H9 (cell line): ENCODE results near the gene DAP3. TPM values are rescaled to one million over a fixed set of nuclear protein-coding genes. Genes with fewer than 3 reads are reported as not detected.
"Not testable (repeated sequence)": the region's sequence is repeated elsewhere in the genome, so short reads cannot be mapped to it uniquely, and the experiment has no call there.

ENCODE experiments used
- DNase-seq: peaks from one replicate; pipeline ENCODE4 v3.0.0-alpha.2; 2017
- H2AFZ ChIP-seq: one replicate; pipeline ENCODE4 v1.6.1; 2013; ENCODE audit warnings: mild to moderate bottlenecking, low read length, control low read depth, moderate library complexity
- H2AK5ac ChIP-seq: 2 replicates; pipeline ENCODE4 v1.6.1; 2013; ENCODE audit warnings: low read length, control low read depth, mixed read lengths; ENCODE audit not compliant: insufficient read length
- H2BK120ac ChIP-seq: one replicate; pipeline ENCODE4 v1.6.1; 2013; ENCODE audit warnings: low read depth, mild to moderate bottlenecking, low read length, control low read depth, inconsistent platforms; ENCODE audit not compliant: poor library complexity, severe bottlenecking
- H2BK12ac ChIP-seq: 2 replicates; pipeline ENCODE4 v1.6.1; 2013; ENCODE audit warnings: low read length, control low read depth, mixed read lengths, low read depth; ENCODE audit not compliant: insufficient read length
- H2BK15ac ChIP-seq: 2 replicates; pipeline ENCODE4 v1.6.1; 2013; ENCODE audit warnings: low read depth, low read length, control low read depth
- H2BK20ac ChIP-seq: one replicate; pipeline ENCODE4 v1.6.1; 2013; ENCODE audit warnings: low read depth, mild to moderate bottlenecking, low read length, control low read depth, inconsistent platforms; ENCODE audit not compliant: poor library complexity, severe bottlenecking
- H2BK5ac ChIP-seq: 2 replicates; pipeline ENCODE4 v1.6.1; 2013; ENCODE audit warnings: low read length, control low read depth, mixed read lengths; ENCODE audit not compliant: insufficient read length
- H3K14ac ChIP-seq: 2 replicates; pipeline ENCODE4 v1.6.1; 2013; ENCODE audit warnings: low read length, control low read depth; ENCODE audit not compliant: insufficient read depth
- H3K18ac ChIP-seq: 2 replicates; pipeline ENCODE4 v1.6.1; 2013; ENCODE audit warnings: low read depth, mild to moderate bottlenecking, mixed read lengths, low read length, control low read depth; ENCODE audit not compliant: insufficient read length
- H3K23ac ChIP-seq: 2 replicates; pipeline ENCODE4 v1.6.1; 2013; ENCODE audit warnings: low read length, control low read depth, mixed read lengths, low read depth; ENCODE audit not compliant: insufficient read length
- H3K23me2 ChIP-seq: 2 replicates; pipeline ENCODE4 v1.6.1; 2013; ENCODE audit warnings: low read depth, mild to moderate bottlenecking, mixed read lengths, low read length, control low read depth; ENCODE audit not compliant: insufficient read length, poor library complexity, severe bottlenecking
- H3K27ac ChIP-seq: 2 replicates; pipeline ENCODE4 v1.5.1; 2013; ENCODE audit warnings: low read length, control low read depth, mixed read lengths, low read depth; ENCODE audit not compliant: insufficient read length
- H3K27me3 ChIP-seq: 2 replicates; pipeline ENCODE4 v1.6.1; 2013; ENCODE audit warnings: low read length, control low read depth, inconsistent platforms; ENCODE audit not compliant: insufficient read depth
- H3K4ac ChIP-seq: 2 replicates; pipeline ENCODE4 v1.6.1; 2013; ENCODE audit warnings: low read depth, mild to moderate bottlenecking, control low read depth, inconsistent platforms, low read length, moderate library complexity
- H3K4me1 ChIP-seq: 2 replicates; pipeline ENCODE4 v1.6.1; 2013; ENCODE audit warnings: low read length, control low read depth, inconsistent platforms; ENCODE audit not compliant: insufficient read depth
- H3K4me2 ChIP-seq: 2 replicates; pipeline ENCODE4 v1.6.1; 2013; ENCODE audit warnings: low read length, control low read depth, mixed read lengths; ENCODE audit not compliant: insufficient read length, insufficient read depth
- H3K56ac ChIP-seq: 2 replicates; pipeline ENCODE4 v1.6.1; 2013; ENCODE audit warnings: low read depth, mild to moderate bottlenecking, mixed read lengths, low read length, control low read depth; ENCODE audit not compliant: insufficient read length
- H3K79me1 ChIP-seq: 2 replicates; pipeline ENCODE4 v1.6.1; 2013; ENCODE audit warnings: low read depth, mild to moderate bottlenecking, moderate library complexity, low read length, control low read depth, inconsistent platforms; ENCODE audit not compliant: insufficient read depth, poor library complexity, severe bottlenecking
- H3K79me2 ChIP-seq: 2 replicates; pipeline ENCODE4 v1.6.1; 2013; ENCODE audit warnings: low read length, control low read depth, inconsistent platforms; ENCODE audit not compliant: insufficient read depth
- H3K9ac ChIP-seq: 2 replicates; pipeline ENCODE4 v1.6.1; 2013; ENCODE audit warnings: low read length, control low read depth, mixed read lengths; ENCODE audit not compliant: insufficient read length; ENCODE audit errors: extremely low read depth
- H3K9me3 ChIP-seq: one replicate; pipeline ENCODE4 v1.6.1; 2013; ENCODE audit warnings: low read depth, low read length, inconsistent platforms; ENCODE audit not compliant: control insufficient read depth
- H3T11ph ChIP-seq: one replicate; pipeline ENCODE4 v1.6.1; 2013; ENCODE audit warnings: mild to moderate bottlenecking, low read length, control low read depth, inconsistent platforms
- H4K20me1 ChIP-seq: one replicate; pipeline ENCODE4 v1.6.1; 2013; ENCODE audit not compliant: control insufficient read depth, insufficient read length, insufficient read depth
- H4K5ac ChIP-seq: 2 replicates; pipeline ENCODE4 v1.6.1; 2013; ENCODE audit warnings: low read depth, mild to moderate bottlenecking, mixed read lengths, low read length, control low read depth; ENCODE audit not compliant: insufficient read length
- H4K8ac ChIP-seq: replicated peaks from 2 replicates; pipeline ENCODE4 v1.6.1; 2013; ENCODE audit warnings: low read length, control low read depth, mixed read lengths, low read depth; ENCODE audit not compliant: insufficient read length
- H4K91ac ChIP-seq: 2 replicates; pipeline ENCODE4 v1.6.1; 2013; ENCODE audit warnings: low read depth, mild to moderate bottlenecking, moderate library complexity, mixed read lengths, low read length, control low read depth; ENCODE audit not compliant: insufficient read length
- H3K27ac Mint-ChIP-seq, 3 experiments: 2 replicates in 2 of 3; 3 replicates in 1 of 3; pipeline ENCODE4 v1.8.0; 2020 to 2021; ENCODE audit warnings: mixed read lengths in 3 of 3, mild to moderate bottlenecking in 1 of 3, moderate library complexity in 1 of 3
- H3K27me3 Mint-ChIP-seq: 2 replicates; pipeline ENCODE4 v1.8.0; 2021; ENCODE audit warnings: low read depth, mild to moderate bottlenecking, moderate library complexity, mixed read lengths
- H3K36me3 Mint-ChIP-seq, 3 experiments: 2 replicates in 2 of 3; 3 replicates in 1 of 3; pipeline ENCODE4 v1.8.0; 2020 to 2021; ENCODE audit warnings: low read depth in 3 of 3, mixed read lengths in 3 of 3; ENCODE audit not compliant: insufficient read depth in 1 of 3
- H3K4me1 Mint-ChIP-seq, 2 experiments: 2 replicates each; pipeline ENCODE4 v1.8.0; 2020; ENCODE audit warnings: mixed read lengths in 2 of 2
- H3K4me3 Mint-ChIP-seq, 2 experiments: 2 replicates in 1 of 2; 3 replicates in 1 of 2; pipeline ENCODE4 v1.8.0; 2020 to 2021; ENCODE audit warnings: mild to moderate bottlenecking in 2 of 2, mixed read lengths in 2 of 2, moderate library complexity in 1 of 2
- H3K9me3 Mint-ChIP-seq, 2 experiments: 2 replicates in 1 of 2; 3 replicates in 1 of 2; pipeline ENCODE4 v1.8.0; 2020; ENCODE audit warnings: mild to moderate bottlenecking in 2 of 2, mixed read lengths in 2 of 2, moderate library complexity in 1 of 2
- WGBS: extraction: QIAGEN DNeasy Blood & Tissue Kit; methylation state at CpG from one replicate; pipeline ENCODE4 v1.1.7; 2013; ENCODE audit warnings: missing lambda C conversion rate, low lambda C conversion rate, mixed read lengths; ENCODE audit not compliant: insufficient read length; ENCODE audit errors: extremely low coverage; 5-methylcytosine and 5-hydroxymethylcytosine counted together
- total RNA-seq: library from RNA; stranded (reverse); gene quantifications from 2 replicates; pipeline ENCODE4 v1.2.1, GENCODE V29; 2021
- TF ChIP-seq, protein P1 (sequence below): fragments of 200-600 bp; sonication (generic); conservative IDR thresholded peaks from 3 replicates; pipeline ENCODE4 v1.8.0; 2021; ENCODE audit warnings: antibody characterized with exemption, mild to moderate bottlenecking

The DAP3 gene
- total RNA-seq, 1 experiment from 2014 or later = 114 TPM

DNA sequence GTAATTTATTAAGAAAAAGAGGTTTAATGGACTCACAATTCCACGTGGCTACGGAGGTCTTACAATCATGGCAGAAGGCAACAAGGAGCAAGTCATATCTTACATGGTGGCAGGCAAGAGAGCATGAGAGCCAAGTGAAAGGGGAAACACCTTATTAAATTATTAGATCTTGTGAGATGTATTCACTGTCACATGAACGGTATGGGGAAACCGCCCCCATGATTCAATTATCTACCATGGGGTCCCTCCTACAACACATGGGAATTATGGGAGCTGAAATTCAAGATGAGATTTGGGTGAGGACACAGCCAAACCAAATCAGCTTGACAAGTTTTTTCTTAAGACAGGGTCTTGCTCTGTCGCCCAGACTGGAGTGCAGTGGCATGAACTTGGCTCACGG, 14.3 kb downstream of the DAP3 start:
- H4K91ac ChIP-seq = no peak overlapping the region
- no peaks in the 10 kb centered on the region for H3K23me2 ChIP-seq
- Mint-ChIP-seq H3K27ac (no peak overlapping the region), H3K9me3 (peaks cover 11 to 18% of the 10 kb centered on the region in 2 experiments), H3K36me3 (peaks cover 23 to 31% (median 27%) of the 10 kb centered on the region in 3 experiments), H3K4me1 (peaks cover 9 to 10% of the 10 kb centered on the region in 2 experiments), H3K27me3 (no peaks in the 10 kb centered on the region), H3K4me3 (no peak overlapping the region)
- no peak overlapping the region for H2BK12ac ChIP-seq
- TF ChIP-seq, protein P1, sequence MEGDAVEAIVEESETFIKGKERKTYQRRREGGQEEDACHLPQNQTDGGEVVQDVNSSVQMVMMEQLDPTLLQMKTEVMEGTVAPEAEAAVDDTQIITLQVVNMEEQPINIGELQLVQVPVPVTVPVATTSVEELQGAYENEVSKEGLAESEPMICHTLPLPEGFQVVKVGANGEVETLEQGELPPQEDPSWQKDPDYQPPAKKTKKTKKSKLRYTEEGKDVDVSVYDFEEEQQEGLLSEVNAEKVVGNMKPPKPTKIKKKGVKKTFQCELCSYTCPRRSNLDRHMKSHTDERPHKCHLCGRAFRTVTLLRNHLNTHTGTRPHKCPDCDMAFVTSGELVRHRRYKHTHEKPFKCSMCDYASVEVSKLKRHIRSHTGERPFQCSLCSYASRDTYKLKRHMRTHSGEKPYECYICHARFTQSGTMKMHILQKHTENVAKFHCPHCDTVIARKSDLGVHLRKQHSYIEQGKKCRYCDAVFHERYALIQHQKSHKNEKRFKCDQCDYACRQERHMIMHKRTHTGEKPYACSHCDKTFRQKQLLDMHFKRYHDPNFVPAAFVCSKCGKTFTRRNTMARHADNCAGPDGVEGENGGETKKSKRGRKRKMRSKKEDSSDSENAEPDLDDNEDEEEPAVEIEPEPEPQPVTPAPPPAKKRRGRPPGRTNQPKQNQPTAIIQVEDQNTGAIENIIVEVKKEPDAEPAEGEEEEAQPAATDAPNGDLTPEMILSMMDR = no peak
- no peak overlapping the region for H2BK5ac ChIP-seq
- H4K5ac ChIP-seq = no peak overlapping the region
- no peak overlapping the region for H3K23ac ChIP-seq
- H3K18ac ChIP-seq = no peak overlapping the region
- H3K14ac ChIP-seq = no peak overlapping the region
- no peaks in the 10 kb centered on the region for H3K9me3 ChIP-seq
- H3K4me1 ChIP-seq = 0 out of 2 replicates have a peak, but pooled peaks cover 3% of the 10 kb centered on the region
- H2AK5ac ChIP-seq = no peak overlapping the region
- H3K9ac ChIP-seq = no peak overlapping the region
- H2BK20ac ChIP-seq = no peak overlapping the region
- no peak overlapping the region for H2BK15ac ChIP-seq
- H3K4me2 ChIP-seq = no peak overlapping the region
- H3K79me2 ChIP-seq = peaks cover 13% of the 10 kb centered on the region; the same call in 1 of the 2 replicates
- no peak overlapping the region for H3K27ac ChIP-seq
- H2AFZ ChIP-seq = no peak overlapping the region
- H3K27me3 ChIP-seq = no peaks in the 10 kb centered on the region
- no peak overlapping the region for H4K8ac ChIP-seq
- DNase-seq = no peak
- H3T11ph ChIP-seq = no peak overlapping the region
- no peak overlapping the region for H2BK120ac ChIP-seq
- WGBS = no CpG with 5 or more reads among the region's 6 CpGs
- H3K56ac ChIP-seq = no peak overlapping the region
- H4K20me1 ChIP-seq = no peaks in the 10 kb centered on the region
- no peak overlapping the region for H3K4ac ChIP-seq
- H3K79me1 ChIP-seq = peaks cover 11% of the 10 kb centered on the region

DNA sequence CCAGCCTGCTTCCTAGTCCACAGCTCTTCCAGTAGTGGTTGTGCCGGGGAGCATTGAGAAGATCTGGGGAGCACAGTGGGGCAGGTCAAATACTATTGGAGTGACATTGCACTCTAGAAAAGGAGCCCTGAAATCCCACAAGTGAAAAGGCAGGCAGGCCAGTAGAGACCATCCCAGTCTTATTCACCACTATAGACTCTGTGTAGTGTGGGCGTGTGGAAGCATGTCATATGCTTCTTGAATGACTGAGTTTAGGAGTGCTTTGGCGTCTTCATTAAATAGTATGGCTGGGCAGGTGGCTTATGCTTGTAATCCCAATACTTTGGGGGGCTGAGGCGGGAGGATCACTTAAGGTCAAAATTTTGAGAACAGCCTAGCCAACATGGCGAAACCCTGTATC, 15.5 kb downstream of the DAP3 start:
- not testable (repeated sequence) for H4K20me1 ChIP-seq, H2BK20ac ChIP-seq, H3K56ac ChIP-seq, H4K5ac ChIP-seq, H3K9me3 ChIP-seq, H2AK5ac ChIP-seq, H3K23me2 ChIP-seq, DNase-seq, H3K18ac ChIP-seq, H3K4me2 ChIP-seq, H2BK120ac ChIP-seq, H3K9ac ChIP-seq, H2BK5ac ChIP-seq, H3K23ac ChIP-seq, H3K27ac ChIP-seq, H3K4me1 ChIP-seq, H3K79me1 ChIP-seq, H3K4me3 Mint-ChIP-seq, H3K27me3 Mint-ChIP-seq, H3K14ac ChIP-seq, H3K27ac Mint-ChIP-seq, H3K4ac ChIP-seq, H2AFZ ChIP-seq, H4K91ac ChIP-seq, H2BK15ac ChIP-seq, H2BK12ac ChIP-seq, H4K8ac ChIP-seq, H3T11ph ChIP-seq, H3K4me1 Mint-ChIP-seq, H3K27me3 ChIP-seq
- peaks cover 10% of the 10 kb centered on the region; the same call in 1 of the 2 replicates for H3K79me2 ChIP-seq
- peaks cover 18 to 26% (median 25%) of the 10 kb centered on the region in 3 experiments for H3K36me3 Mint-ChIP-seq
- H3K9me3 Mint-ChIP-seq = peaks cover 13% of the 10 kb centered on the region in 2 experiments
- WGBS = no CpG with 5 or more reads among the region's 5 CpGs
